Ovary (tissue), 9 donors: ENCODE results near the gene MAN1A1. TPM values are rescaled to one million over a fixed set of nuclear protein-coding genes. Genes with fewer than 3 reads are reported as not detected.

Experiments
- DNase-seq, 5 donors: peaks; one replicate each; pipeline ENCODE4 v3.0.0-alpha.2; 2019 to 2020
- H3K27ac ChIP-seq, 2 donors: fragments of 200-600 bp; one replicate each; pipeline versions ENCODE4 v1.5.1 to v1.8.0; 2019 to 2022
- H3K27me3 ChIP-seq: fragments of 200-600 bp; one replicate; pipeline ENCODE4 v1.8.0; 2022
- H3K36me3 ChIP-seq: fragments of 200-600 bp; sonication (generic); one replicate; pipeline ENCODE4 v1.5.1; 2019
- H3K4me1 ChIP-seq: one replicate; pipeline ENCODE4 v1.8.1; 2013; ENCODE audit warnings: mild to moderate bottlenecking, moderate library complexity; ENCODE audit not compliant: insufficient read depth
- H3K4me3 ChIP-seq: fragments of 200-600 bp; sonication (generic); one replicate; pipeline ENCODE4 v1.5.1; 2017
- H3K9me3 ChIP-seq, 2 donors: fragments of 200-600 bp in 1 of 2; sonication (generic) in 1 of 2; one replicate each; pipeline versions ENCODE4 v1.5.1 to v1.8.1; 2013 to 2019; ENCODE audit warnings: mild to moderate bottlenecking in 1 of 2, moderate library complexity in 1 of 2
- EP300 ChIP-seq: sonication (generic); formaldehyde crosslinking; IDR thresholded peaks from one replicate; pipeline ENCODE4 v1.6.1; 2017; ENCODE audit warnings: antibody characterized with exemption
- POLR2A ChIP-seq: fragments of 450-650 bp; IDR thresholded peaks from one replicate; pipeline ENCODE4 v1.6.1; 2017; ENCODE audit warnings: antibody characterized with exemption, mild to moderate bottlenecking, moderate library complexity
- WGBS, 3 donors: extraction: QIAGEN DNeasy Blood & Tissue Kit in 1 of 3; methylation state at CpG; one replicate each; pipeline versions ENCODE4 v1.1.5 to v1.1.7; 2013 to 2017; 5-methylcytosine and 5-hydroxymethylcytosine counted together
- intact Hi-C, 4 donors: fragments of 100-400 bp; cut with DNase I; formaldehyde crosslinking; loops; one replicate each; pipeline versions ENCODE4 v1.11.0 to v1.15.1; 2022 to 2023
- polyA plus RNA-seq, 2 donors: library from polyadenylated mRNA; stranded (reverse); fragments of 200-250 nt in 1 of 2; fragments of 350-450 nt in 1 of 2; fragmentation: Illumina TruSeq in 1 of 2; extraction: RNeasy Lipid Tissue Mini Kit (QIAGEN cat#74804) in 1 of 2; gene quantifications; one replicate each; pipeline ENCODE4 v1.2.3, GENCODE V29; 2013 to 2014
- total RNA-seq, 7 donors: library from RNA; depleted of rRNA in 2 of 7; stranded (reverse); fragments of >200 nt in 2 of 7; fragmentation: NEBNext Ultra II Directional in 3 of 7; extraction: Animal tissue kit (Norgen Biotek cat#: 25700) in 3 of 7; gene quantifications; one replicate each; pipeline versions ENCODE4 v1.1.0 to v1.2.4, GENCODE V29; 2016 to 2023
- TF ChIP-seq, protein P1 (sequence below), 3 donors: fragments of 450-650 bp in 2 of 3; fragments of 200-600 bp in 1 of 3; IDR thresholded peaks; one replicate each; pipeline versions ENCODE4 v1.5.1 to v1.8.0; 2016 to 2022; ENCODE audit warnings: antibody characterized with exemption in 3 of 3, mild to moderate bottlenecking in 1 of 3
- donor health status: DM: no; HTN: no; CAD: no; lungs with moderate emphysema.
- donor health status: DM: no; HTN: no; CAD: no.
- donor health status: Bipolar disorder and iron deficiency.
- donor health status: DM: yes; HTN: yes; CAD: no.
- donor health status: DM: no; HTN: no; CAD: no.
- donor health status: DM: yes; HTN: yes; CAD: no.

MAN1A1 gene
- total and polyA plus RNA-seq, 9 donors = 22.1 to 49.6 (median 31.8) TPM

DNA sequence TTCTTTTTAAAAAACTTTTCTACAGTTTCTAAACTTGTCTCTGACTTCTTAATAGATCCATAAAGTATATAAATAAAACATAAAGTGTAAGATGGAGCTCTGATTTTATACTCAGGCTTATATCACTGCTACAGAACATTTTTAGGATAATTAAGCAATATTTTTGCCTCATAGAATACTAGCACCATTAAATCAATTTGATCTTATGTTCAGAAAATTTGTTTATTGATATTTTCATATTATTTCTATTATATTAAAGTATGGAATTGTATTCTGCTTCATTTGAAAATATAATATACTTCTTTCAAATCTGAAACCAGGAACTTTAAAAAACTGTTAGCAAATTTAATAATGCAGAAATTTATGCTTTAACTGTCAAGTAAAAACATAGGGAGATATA lies 106.5 kb downstream of the MAN1A1 start:
- H3K9me3 ChIP-seq = no peaks in the 10 kb centered on the region
- TF ChIP-seq EP300 = no peak
- TF ChIP-seq POLR2A = no peak
- TF ChIP-seq, protein P1, sequence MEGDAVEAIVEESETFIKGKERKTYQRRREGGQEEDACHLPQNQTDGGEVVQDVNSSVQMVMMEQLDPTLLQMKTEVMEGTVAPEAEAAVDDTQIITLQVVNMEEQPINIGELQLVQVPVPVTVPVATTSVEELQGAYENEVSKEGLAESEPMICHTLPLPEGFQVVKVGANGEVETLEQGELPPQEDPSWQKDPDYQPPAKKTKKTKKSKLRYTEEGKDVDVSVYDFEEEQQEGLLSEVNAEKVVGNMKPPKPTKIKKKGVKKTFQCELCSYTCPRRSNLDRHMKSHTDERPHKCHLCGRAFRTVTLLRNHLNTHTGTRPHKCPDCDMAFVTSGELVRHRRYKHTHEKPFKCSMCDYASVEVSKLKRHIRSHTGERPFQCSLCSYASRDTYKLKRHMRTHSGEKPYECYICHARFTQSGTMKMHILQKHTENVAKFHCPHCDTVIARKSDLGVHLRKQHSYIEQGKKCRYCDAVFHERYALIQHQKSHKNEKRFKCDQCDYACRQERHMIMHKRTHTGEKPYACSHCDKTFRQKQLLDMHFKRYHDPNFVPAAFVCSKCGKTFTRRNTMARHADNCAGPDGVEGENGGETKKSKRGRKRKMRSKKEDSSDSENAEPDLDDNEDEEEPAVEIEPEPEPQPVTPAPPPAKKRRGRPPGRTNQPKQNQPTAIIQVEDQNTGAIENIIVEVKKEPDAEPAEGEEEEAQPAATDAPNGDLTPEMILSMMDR (IDR thresholded peaks at IDR 0.05) = no peak
- no peak overlapping the region for H3K27ac ChIP-seq
- H3K36me3 ChIP-seq = no peaks in the 10 kb centered on the region
- no peaks in the 10 kb centered on the region for H3K27me3 ChIP-seq
- H3K4me3 ChIP-seq = no peak overlapping the region
- peaks cover 2% of the 10 kb centered on the region for H3K4me1 ChIP-seq
- DNase-seq = no peak
- intact Hi-C loops = no loop called here

DNA sequence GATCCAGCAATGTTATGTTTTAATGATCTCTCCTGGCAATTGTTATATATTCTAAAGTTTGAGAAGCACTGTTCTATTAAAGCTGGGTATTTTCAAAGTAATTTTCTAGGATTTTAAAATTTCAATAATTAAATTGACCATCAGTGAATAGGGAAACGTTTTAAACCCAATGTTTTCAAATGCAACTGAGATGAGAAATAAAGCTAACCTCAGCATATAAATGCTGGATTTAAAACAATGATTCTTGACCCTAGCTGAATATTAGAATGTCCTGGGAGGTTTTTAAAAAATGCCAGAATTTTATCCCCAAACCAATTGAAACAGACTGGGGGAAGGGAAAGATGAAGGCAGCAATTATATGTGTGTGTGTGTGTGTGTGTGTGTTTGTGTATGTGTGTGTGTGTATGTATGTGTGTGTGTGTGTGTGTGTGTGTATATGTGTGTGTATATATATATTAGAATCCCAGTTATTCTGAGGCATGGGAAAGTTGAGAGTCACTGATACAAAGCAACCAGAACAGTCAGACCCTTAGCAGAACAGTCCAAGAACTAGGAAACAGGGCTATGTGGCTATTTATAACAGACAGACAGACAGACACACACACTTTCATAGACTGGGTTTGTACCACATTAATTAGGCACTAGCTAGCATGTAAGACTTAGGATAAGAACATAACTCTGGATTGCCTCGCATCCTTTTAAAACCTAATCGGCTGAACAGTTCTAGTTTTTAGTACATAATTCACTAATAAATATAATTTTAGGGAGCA lies 107.8 kb downstream of the MAN1A1 start:
- intact Hi-C loops = no loop called here
- Histone ChIP-seq H3K9me3 (no peaks in the 10 kb centered on the region), H3K27ac (no peak overlapping the region), H3K27me3 (no peaks in the 10 kb centered on the region), H3K4me3 (no peak overlapping the region), H3K4me1 (peaks cover 2% of the 10 kb centered on the region), H3K36me3 (no peaks in the 10 kb centered on the region)
- DNase-seq = no peak
- 69 to 72% (median 71%) methylated on average over 3 of the region's 3 CpGs for WGBS, 3 donors
- TF ChIP-seq POLR2A = no peak
- no peak for TF ChIP-seq EP300

- 3 to 9% (median 5%) methylated on average over 2 of the region's 2 CpGs for WGBS, 3 donors
- no peaks in the 10 kb centered on the region for H3K36me3 ChIP-seq
- DNase-seq = peak in 4 of 5 donors; percentile 16 to 44 (median 34)
- intact Hi-C loops = no loop called here
- H3K4me1 ChIP-seq = peaks cover 2% of the 10 kb centered on the region
- TF ChIP-seq EP300 = no peak
- no peak for TF ChIP-seq POLR2A
- TF ChIP-seq, protein P1 (IDR thresholded peaks at IDR 0.05) = no peak
- H3K9me3 ChIP-seq = no peaks in the 10 kb centered on the region
- no peaks in the 10 kb centered on the region for H3K27me3 ChIP-seq
- H3K4me3 ChIP-seq = no peak overlapping the region
- no peak overlapping the region for H3K27ac ChIP-seq
Observed at GRCh38 chr6:119241111-119241465, 108.5 kb downstream of the MAN1A1 start.

DNA sequence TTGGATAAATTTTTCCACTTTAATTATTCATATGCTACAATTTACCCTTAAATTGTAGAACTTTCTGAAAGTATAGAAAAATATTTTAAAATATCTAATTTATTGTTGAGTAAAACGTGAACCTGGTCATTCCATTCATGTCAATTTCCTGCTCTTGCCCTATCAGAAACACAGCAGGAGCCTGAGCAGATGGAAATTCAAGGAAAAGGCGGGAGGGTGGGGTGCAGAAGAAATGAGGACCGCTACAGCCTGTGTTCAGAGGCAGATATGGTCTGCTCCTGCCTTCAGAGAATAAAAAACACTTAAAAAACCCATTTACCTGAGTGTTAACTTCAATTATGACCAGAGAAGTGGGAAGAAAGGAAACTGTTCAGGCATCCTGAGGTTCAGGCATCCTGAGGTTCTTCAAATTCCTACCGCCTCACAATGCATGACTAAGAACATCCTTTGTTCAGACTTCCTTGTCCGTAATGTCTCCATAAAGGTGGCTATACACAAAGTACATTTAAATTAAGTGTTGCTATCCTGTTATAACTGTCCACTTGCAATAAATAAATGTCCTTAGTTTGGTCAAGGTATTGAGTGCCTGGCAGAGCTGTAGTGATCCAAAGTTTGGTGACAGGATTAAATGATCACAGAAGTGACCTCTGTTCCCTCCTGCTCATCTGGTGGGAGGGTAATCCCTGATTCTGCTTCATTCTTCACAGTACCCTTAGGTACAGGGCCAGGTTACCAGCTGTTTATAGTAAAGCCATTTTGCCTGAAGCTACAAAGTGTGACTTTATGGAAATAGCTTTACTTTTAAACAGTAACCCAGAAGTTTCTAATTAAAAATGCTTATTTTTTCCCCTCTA lies 109.1 kb downstream of the MAN1A1 start:
- Histone ChIP-seq H3K9me3 (no peaks in the 10 kb centered on the region), H3K4me3 (no peak overlapping the region), H3K27ac (no peak overlapping the region), H3K36me3 (no peaks in the 10 kb centered on the region), H3K4me1 (peaks cover 2% of the 10 kb centered on the region), H3K27me3 (no peaks in the 10 kb centered on the region)
- 91 to 95% (median 93%) methylated on average over 5 of the region's 5 CpGs for WGBS, 3 donors
- no peak for DNase-seq
- TF ChIP-seq, protein P1 (IDR thresholded peaks at IDR 0.05) = no peak
- TF ChIP-seq POLR2A = no peak
- no peak for TF ChIP-seq EP300
- intact Hi-C loops = no loop called here
